Endometrial microvascular endothelial cells (primary cell): ENCODE measurements around the gene KLF16. TPM values are rescaled to one million over a fixed set of nuclear protein-coding genes. Genes with fewer than 3 reads are reported as not detected.

Experiments
- in situ Hi-C: cut with HindIII; loops from 2 replicates; pipeline ENCODE4 v1.10.0; 2017; ENCODE audit warnings: low sequenced_read_pairs, low pct_unique_long_range_greater_than_20kb; ENCODE audit errors: inconsistent ontology term
- total RNA-seq: library from RNA; depleted of rRNA; stranded (reverse); fragments of >200 nt; gene quantifications from one replicate; pipeline ENCODE4 v1.2.3, GENCODE V29; 2015; ENCODE audit errors: inconsistent ontology term

The KLF16 gene
- total RNA-seq, 1 donor from 2014 or later: 12.9 TPM

DNA sequence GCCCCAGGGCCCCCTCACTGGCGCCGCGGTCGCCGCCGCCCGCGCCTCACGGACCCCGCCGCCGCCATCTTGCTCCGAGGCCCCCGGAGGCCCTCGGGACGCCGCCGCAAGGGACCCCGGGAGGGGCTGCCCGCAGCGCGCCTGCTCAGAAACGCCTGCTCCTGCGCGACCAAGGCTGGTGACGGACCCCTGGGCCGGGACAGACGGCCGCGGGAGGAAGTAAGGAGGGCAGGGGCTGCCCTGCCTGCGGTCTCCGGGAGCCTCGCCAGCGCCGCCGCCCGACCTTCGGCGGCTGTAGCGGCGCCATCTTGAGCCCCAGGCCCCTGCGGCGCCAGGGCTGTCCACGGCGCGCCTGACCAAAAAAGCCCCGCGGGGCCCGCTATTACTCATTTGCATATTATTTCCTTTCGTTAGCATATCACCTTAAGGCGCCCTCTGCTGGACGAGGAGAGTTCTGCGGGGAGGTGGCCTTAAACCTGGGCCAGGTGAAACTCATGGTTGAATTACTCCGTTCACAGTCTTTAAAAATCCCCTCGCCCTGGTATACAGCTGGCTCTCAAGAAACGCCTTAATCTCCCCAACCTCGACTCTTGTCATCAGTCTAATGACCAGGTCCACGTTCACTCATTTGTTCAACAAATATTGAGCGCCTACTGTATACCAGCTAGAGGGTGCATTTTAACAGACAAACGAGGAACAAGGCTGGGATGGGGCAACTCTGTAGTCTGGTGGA is 14.8 kb downstream of the KLF16 start, which contains the start of gene REXO1:
Gene REXO1, minus strand, starts transcription at position 85 of the 733 bp plus-strand sequence. CDS start 125 bp downstream, outside the sequence.
- in situ Hi-C loops: no loop called here

GRCh38 chr19:1847684-1848398 is 15.5 kb downstream of the KLF16 start:
- in situ Hi-C loops: no loop called here

DNA sequence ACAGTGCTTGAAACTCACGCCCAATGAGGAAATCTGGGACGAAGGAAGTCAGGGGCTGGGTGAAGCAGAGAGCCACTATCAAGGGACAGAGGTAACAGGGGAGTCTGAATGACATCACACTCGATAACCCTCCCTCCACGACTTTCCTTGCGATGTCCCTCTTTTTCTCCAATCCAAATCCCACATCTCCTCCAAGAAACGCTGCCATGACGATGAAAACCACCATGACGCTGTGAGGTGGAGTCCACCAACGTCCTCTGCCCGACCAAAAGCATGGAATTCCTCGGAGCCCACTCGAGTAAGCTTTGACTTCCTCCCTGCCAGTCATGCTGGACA is 16.1 kb downstream of the KLF16 start:
- in situ Hi-C loops: no loop called here

DNA sequence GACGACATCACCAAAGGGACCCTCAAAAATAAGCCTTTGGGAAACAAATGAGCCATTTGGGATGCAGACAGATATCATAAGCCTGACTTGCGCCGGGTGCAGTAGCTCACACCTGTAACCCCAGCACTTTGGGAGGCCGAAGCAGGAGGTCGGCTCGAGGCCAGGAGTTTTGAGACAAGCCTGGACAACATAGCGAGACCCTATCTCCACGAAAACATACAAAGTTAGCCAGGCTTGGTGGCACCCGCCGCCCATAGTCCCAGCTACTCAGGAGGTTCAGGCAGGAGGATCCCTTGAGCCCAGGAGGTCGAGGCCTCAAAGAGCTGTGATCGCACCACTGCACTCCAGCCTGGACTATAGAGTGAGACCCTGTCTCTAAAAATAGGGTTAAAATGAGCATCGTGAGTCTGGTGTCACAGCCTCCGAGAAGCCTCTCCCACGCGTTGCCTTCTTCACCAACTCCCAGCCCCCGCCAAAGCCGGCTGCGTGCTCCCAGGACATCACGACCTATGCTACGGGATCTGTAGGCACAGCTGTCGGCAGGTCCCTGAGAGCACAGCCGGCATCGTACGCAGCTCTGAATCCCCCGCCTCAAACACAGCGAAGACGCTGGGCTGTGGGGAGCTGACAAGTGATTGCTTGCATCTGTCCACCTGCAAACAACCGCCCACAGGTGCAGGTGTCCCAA is 16.7 kb downstream of the KLF16 start:
- in situ Hi-C loops: no loop called here

GRCh38 chr19:1845642-1846041 is 17.7 kb downstream of the KLF16 start:
- in situ Hi-C loops: no loop called here

- in situ Hi-C loops: no loop called here
Measured at GRCh38 chr19:1845125-1845515, 18.3 kb downstream of the KLF16 start.

- in situ Hi-C loops: no loop called here
Measured at GRCh38 chr19:1844513-1845124, 18.8 kb downstream of the KLF16 start.

- in situ Hi-C loops: no loop called here
Measured at GRCh38 chr19:1843646-1844394, 19.6 kb downstream of the KLF16 start.

DNA sequence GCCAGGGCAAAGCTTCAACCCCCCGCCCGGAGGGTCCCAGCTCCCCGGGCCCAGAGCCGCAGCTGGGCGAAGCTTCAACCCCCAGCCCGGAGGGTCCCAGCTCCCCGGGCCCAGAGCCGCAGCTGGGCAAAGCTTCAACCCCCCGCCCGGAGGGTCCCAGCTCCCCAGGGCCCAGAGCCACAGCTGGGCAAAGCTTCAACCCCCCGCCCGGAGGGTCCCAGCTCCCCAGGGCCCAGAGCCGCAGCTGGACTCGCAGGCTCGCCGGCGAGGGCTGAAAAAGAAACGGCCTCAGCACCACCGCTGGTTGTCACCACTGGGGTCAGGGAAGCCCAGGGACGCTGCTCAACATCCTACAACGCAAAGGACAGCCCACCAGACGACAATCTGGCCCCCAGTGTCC is 20.3 kb downstream of the KLF16 start:
- in situ Hi-C loops: no loop called here

DNA sequence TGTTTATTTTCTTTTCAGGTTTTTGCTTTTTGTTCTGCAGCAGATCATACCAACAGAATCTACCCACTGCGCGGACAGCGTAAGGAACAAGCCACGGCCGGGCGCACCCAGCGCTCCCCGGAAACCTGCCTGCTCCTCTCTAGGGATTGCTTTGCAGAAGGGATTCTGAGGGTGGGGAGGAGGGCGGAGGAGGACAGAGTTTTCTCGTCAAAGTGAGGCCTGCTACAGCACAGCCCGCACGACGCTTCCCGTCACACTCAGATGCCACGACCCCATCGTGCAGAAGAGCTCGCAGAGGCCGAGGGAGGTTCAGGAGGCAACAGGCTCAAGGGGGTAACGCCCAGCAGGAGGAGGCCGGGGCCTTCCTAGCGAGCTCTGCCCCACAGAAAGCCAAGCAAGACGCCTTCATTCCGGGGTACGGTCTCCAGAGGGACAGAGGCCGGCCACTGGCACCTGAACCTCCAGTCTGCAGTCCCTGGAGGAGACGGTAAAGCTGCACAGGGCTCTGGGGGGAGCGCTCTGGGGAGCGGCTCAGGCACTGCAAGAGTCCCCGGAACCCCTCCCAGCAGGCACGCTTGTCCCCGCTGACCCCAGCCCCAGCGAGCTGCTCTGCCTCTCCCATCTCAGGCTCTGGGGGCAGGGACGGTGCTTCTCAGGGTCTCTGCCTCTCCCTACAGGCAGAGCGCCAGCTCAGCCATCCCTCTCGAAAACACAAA is 22.0 kb downstream of the KLF16 start:
- in situ Hi-C loops: no loop called here

DNA sequence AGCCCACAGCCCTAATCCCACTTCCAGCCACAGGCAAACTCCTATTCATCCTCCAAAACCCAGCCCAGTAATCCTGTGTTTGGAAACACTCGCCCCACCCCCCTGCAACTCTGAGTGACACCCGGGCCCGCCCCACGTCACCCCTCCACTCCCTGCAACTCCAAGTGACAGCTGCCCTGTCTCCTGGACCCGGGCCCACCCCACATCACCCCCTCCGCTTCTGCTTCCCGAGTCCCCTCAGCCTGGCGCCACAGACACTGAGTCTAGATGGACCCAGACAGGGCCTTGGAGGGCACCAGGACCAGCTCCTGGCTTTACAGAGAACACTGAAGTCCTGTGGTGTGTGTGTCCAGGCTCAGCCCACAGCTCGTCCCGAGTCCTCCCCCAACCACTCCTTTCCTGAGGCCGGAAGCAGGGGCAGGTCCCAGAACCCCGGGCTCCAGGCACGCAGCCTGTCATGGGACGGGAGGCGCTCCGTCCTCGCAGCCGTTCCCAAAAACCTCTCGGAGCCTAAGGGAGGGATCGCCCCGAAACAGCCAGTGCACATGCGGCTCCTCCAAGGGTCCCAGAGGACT is 22.8 kb downstream of the KLF16 start:
- in situ Hi-C loops: no loop called here

DNA sequence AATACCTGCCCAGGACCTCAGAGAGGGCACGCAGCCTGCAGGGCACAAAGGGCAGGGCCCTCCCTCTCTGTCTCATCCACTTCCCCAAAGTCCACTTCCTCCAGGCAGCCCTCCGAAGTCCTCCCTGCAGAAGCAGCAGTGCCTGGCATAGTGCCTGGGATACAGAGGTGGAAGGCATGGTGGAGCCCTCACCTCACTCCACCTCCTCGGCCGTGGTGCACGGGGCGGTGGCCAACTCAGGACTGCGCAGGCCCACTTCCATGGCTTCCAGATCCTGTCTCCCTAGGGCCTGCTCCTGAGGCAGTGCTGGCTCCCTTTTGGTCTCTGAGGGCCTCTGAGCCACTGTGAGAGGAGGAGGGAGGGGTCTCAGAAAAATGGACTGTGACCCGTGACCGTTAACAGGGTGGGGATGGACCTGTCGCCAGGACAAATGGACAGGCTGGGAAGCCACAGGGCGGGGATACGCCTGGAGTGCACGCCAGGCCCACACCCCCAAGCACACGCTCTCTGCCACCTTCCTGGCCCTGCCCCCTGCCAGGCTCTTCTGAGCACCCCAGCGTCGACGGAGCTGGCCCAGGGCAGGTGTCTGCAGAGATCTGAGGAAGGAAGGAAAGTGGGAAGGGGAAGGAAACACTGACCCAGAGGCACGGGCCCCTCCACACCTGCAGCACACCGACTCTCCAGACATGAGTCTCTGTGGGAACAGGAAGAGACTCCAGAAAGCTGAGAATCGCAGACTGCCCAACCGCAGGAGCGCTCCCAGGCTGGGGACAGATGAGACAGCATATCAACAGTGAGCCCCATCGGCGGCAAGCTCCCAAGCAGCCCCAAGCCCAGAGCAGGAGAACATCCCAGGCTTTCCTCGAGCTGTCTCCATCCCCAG is 23.5 kb downstream of the KLF16 start:
- in situ Hi-C loops: no loop called here

DNA sequence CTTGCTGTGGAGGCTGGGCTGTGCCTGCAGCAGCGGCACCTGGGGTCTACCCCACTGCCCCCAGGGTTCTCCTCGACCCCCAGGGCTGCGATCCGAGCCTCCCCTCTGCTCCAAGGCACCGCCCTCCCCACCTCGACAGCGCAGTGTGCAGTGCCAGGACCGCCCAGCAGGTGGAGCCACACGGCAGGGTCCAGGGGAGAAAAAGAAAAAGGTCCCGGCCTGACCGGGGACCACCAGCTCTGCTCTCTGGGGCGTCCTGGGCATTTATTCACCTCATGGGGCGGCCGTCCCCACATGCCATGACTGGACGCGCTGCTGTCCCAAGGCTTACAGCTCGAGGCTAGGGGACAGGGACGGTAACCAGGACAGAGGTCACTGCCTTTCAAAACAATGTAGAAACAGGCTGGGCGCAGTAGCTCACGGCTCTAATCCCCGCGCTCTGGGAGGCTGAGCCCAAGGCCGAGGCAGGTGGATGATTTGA is 25.7 kb downstream of the KLF16 start:
- in situ Hi-C loops: no loop called here

DNA sequence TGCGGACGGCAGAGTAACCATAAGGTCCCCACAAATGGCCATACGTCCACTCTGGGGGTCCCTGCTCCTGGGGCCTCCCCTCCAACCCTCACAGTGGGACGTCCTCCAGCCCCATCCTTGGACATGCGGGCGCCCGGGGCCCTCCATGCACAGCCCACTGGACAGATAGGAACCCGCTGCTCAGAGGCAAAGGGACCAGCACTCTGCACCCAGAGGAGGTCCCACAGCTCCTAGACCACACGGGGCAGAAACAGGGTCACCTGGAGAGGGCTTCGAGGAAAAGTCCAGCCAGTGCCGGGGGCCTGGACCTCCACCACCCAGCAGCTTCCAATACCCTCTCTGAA is 26.2 kb downstream of the KLF16 start:
- in situ Hi-C loops: no loop called here

DNA sequence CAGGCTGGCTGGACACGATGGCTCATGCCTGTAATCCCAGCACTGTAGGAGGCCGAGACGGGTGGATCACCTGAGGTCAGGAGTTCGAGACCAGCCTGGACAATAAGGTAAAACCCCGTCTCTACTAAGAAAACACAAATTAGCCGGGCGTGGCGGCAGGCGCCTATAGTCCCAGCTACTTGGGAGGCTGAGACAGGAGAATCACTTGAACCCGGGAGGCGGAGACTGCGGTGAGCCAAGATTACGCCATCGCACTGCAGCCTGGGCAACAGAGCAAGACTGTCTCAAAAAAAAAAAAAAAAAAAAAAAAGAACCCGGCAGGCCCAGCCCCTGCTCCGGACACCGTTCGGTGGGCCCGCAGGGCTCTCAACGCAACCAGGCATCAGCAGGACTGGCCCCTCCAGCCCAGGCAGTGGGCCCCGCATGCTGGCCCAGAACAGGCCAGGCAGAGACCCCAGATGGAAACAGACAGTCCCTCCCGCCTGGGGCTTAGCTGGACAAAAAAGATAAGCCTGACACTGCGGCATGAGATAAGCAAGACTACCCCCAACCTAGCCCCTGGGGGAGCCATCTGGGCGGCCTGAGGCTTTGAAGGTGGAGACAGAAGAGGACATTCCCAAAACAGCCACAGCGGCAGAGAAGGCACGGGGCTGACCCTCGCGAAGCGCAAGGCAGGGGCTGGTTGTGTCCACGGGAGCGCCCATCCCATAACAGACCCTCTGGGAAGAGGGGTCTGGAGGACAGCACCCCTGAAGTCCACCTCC is 26.7 kb downstream of the KLF16 start:
- in situ Hi-C loops: no loop called here

DNA sequence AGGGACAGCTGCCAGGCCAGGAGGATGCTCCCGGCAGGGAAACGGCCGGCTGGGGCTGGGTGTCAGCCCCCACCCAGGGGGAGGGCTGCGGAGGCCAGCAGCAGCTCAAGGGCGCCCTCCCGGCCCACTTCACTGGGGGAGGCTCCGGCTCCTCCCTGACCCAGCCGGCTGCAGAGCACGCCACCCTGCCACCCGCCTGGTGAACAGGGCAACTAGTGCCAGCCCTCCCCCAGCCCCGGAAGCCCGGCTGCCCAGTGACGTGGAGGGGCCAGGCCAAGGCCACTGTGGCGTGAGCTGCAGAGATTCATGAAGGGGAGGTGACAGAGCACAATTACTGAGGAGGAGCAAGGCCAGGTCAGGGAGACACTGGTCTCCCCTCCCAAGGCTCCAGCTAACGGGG is 29.8 kb downstream of the KLF16 start:
- in situ Hi-C loops: no loop called here
